WI38 (cell line): ENCODE measurements around the gene SRPK1.

ENCODE experiments used
- H3K4me3 ChIP-seq: 2 replicates; pipeline ENCODE4 v1.5.1; 2011; ENCODE audit warnings: low read depth, mild to moderate bottlenecking, control low read depth, low read length
- CTCF ChIP-seq: IDR thresholded peaks from 2 replicates; pipeline ENCODE4 v1.5.1; 2012; ENCODE audit warnings: low read depth, mild to moderate bottlenecking, control low read depth, low read length

SRPK1 gene

GRCh38 chr6:35906499-35906846 lies 14.4 kb downstream of the SRPK1 start:
- no peak overlapping the region for H3K4me3 ChIP-seq
- TF ChIP-seq CTCF: no peak

GRCh38 chr6:35905841-35906498 lies 14.9 kb downstream of the SRPK1 start:
- TF ChIP-seq CTCF: no peak
- H3K4me3 ChIP-seq: no peak overlapping the region

- TF ChIP-seq CTCF: no peak
- H3K4me3 ChIP-seq: no peak overlapping the region
Measured at GRCh38 chr6:35905141-35905785, 15.6 kb downstream of the SRPK1 start.

DNA sequence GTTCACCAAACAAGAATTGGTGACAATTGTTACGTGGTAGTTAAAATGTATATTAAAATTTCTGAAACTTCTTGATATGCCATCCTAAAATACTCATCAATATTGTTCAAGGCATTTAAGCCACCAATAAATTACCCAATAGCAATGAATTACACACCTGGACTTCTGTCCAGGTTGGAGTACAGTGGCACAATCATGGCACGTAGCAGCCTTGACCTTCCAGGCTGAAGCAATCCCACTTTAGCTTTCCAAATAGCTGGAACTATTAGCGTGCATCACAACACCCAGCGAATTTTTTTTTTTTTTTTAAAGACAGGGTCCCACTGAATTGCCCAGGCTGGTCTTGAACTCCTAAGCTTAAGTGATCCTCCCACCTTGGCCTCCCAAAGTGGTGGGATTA lies 17.2 kb downstream of the SRPK1 start:
- H3K4me3 ChIP-seq: no peak overlapping the region
- no peak for TF ChIP-seq CTCF

DNA sequence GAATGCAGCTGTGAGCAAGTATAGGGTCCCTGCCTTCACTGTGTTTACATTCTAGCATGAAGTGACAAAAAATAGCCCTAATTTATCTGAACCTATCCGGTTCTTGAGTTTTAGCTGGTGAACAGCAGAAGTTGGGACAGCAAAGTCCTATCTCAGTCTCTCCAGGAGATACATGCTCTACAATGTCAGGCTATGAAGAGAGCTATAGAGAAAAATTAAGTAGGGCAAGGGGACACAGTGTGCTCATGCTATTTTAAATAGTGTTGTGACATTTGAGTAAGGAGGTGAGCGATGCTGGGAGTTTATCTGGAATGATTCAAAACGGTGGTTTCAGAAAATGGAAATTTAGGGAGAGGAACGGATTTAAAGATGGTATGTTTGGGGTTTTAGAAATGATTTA lies 20.4 kb downstream of the SRPK1 start:
- TF ChIP-seq CTCF: no peak
- H3K4me3 ChIP-seq: no peak overlapping the region

DNA sequence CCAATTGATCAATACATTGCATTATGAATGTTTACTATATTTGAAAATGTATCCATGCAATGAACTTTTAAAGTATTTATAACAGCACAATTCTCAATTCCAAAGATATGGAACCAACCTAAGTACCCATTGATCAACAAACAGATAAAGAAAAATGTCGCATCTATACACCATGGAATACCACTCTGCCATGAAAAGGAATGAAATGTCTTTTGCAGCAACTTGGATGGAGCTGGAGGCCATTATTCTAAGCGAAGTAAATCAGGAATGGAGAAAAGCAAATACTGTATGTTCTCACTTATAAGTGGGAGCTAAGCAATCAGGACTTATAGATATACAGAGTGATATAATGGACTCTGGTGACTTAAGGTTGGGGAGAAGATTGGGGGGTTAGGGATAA lies 22.9 kb downstream of the SRPK1 start:
- no peak for TF ChIP-seq CTCF
- H3K4me3 ChIP-seq: no peak overlapping the region

DNA sequence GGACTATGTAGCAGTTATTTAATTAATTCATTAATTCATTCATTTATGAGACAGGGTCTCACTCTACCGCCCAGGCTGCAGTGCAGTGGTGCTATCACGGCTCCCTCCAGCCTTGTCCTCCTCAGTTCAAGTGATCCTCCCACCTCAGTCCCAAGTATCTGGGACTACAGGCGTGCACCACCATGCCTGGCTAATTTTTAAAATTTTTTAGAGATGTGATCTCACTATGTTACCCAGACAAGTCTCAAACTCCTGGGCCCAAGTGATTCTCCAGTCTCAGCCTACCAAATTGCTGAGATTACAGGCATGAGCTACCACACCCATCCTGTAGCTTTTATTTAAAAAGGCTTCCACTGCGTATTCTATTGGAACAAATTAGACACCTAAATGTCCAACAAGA lies 23.4 kb downstream of the SRPK1 start:
- TF ChIP-seq CTCF: no peak
- no peak overlapping the region for H3K4me3 ChIP-seq
